SK-N-SH treated with all-trans-retinoic acid at 6 μM for 48 hours (cell line): ENCODE results near the gene RALGPS1.

Experiments
- ARNTL ChIP-seq: fragments of 450-650 bp; formaldehyde crosslinking; IDR thresholded peaks from 2 replicates; pipeline ENCODE4 v1.5.0; 2020; ENCODE audit warnings: low read depth, mild to moderate bottlenecking, moderate library complexity, borderline replicate concordance
- CREB5 ChIP-seq: fragments of 250-450 bp; sonication (Bioruptor Pico); IDR thresholded peaks from 2 replicates; pipeline ENCODE4 v1.5.1; 2020; ENCODE audit warnings: low read depth, mild to moderate bottlenecking, moderate library complexity
- ISL1 ChIP-seq: fragments of 250-450 bp; sonication (Bioruptor Pico); IDR thresholded peaks from 2 replicates; pipeline ENCODE4 v2.1.2; 2022; ENCODE audit warnings: mild to moderate bottlenecking, moderate library complexity
- TCF4 ChIP-seq: fragments of 250-450 bp; sonication (Bioruptor Pico); IDR thresholded peaks from 2 replicates; pipeline ENCODE4 v1.8.0; 2021; ENCODE audit warnings: mild to moderate bottlenecking, moderate library complexity, borderline replicate concordance
- ZFP3 ChIP-seq: fragments of 250-450 bp; sonication (Bioruptor Pico); IDR thresholded peaks from 2 replicates; pipeline ENCODE4 v1.5.0; 2020; ENCODE audit warnings: mild to moderate bottlenecking, moderate library complexity

GRCh38 chr9:127095411-127095810, 180.8 kb downstream of the RALGPS1 start:
- TF ChIP-seq ISL1 (CRISPR knock-in tag) (no peak), CREB5 (CRISPR knock-in tag) (no peak), ARNTL (CRISPR knock-in tag) (no peak), TCF4 (no peak), ZFP3 (no peak)
